Lung (tissue), 12 donors: ENCODE results near the gene ISCA1. TPM values are rescaled to one million over a fixed set of nuclear protein-coding genes. Genes with fewer than 3 reads are reported as not detected.

Experiments used
- ATAC-seq: fragments of 200-7000 bp; cut with Tn5 transposase; one replicate; pipeline ENCODE4 v1.9.1; 2020; ENCODE audit warnings: moderate number of reproducible peaks; ENCODE audit not compliant: insufficient read depth, low FRiP score
- DNase-seq, 3 donors: peaks; one replicate each; pipeline ENCODE4 v3.0.0-alpha.2; 2013 to 2017
- H3K27ac ChIP-seq, 2 donors: one replicate each; pipeline ENCODE4 v1.5.1; 2013; ENCODE audit warnings: mild to moderate bottlenecking in 2 of 2, moderate library complexity in 2 of 2, control low read depth in 1 of 2, inconsistent platforms in 1 of 2, low read depth in 1 of 2, low read length in 1 of 2
- H3K27me3 ChIP-seq, 3 donors: one replicate each; pipeline ENCODE4 v1.5.1; 2013; ENCODE audit warnings: low read length in 2 of 3; ENCODE audit not compliant: control insufficient read depth in 3 of 3, insufficient read depth in 3 of 3
- H3K36me3 ChIP-seq, 4 donors: one replicate each; pipeline ENCODE4 v1.5.1; 2013; ENCODE audit warnings: low read length in 4 of 4, mild to moderate bottlenecking in 1 of 4, moderate library complexity in 1 of 4; ENCODE audit not compliant: control insufficient read depth in 4 of 4, insufficient read depth in 4 of 4
- H3K4me1 ChIP-seq, 5 donors: one replicate each; pipeline ENCODE4 v1.5.1; 2013; ENCODE audit warnings: low read length in 5 of 5, mild to moderate bottlenecking in 2 of 5, moderate library complexity in 1 of 5; ENCODE audit not compliant: control insufficient read depth in 5 of 5, insufficient read depth in 5 of 5
- H3K4me3 ChIP-seq: one replicate; pipeline ENCODE4 v1.5.1; 2013; ENCODE audit warnings: mild to moderate bottlenecking, control low read depth, moderate library complexity
- H3K9ac ChIP-seq, 2 donors: one replicate each; pipeline ENCODE4 v1.5.1; 2013; ENCODE audit warnings: low read length in 2 of 2, control low read depth in 1 of 2; ENCODE audit not compliant: insufficient read depth in 1 of 2
- H3K9me3 ChIP-seq, 4 donors: one replicate each; pipeline ENCODE4 v1.5.1; 2013; ENCODE audit warnings: low read length in 3 of 4, mild to moderate bottlenecking in 1 of 4, moderate library complexity in 1 of 4; ENCODE audit not compliant: control insufficient read depth in 4 of 4, insufficient read depth in 3 of 4
- WGBS, 2 donors: extraction: QIAGEN DNeasy Blood & Tissue Kit; methylation state at CpG; one replicate each; pipeline ENCODE4 v1.1.7; 2013; 5-methylcytosine and 5-hydroxymethylcytosine counted together
- polyA plus RNA-seq, 2 donors: library from polyadenylated mRNA; stranded (reverse); fragments of 200-250 nt; gene quantifications; one replicate each; pipeline ENCODE4 v1.2.1, GENCODE V29; 2013
- total RNA-seq, 2 donors: library from RNA; depleted of rRNA in 1 of 2; stranded (reverse); fragments of >200 nt in 1 of 2; gene quantifications; one replicate each; pipeline ENCODE4 v1.2.1, GENCODE V29; 2014 to 2021
- TF ChIP-seq, protein P1 (sequence below): IDR thresholded peaks from 2 replicates; pipeline ENCODE4 v1.5.1; 2012; ENCODE audit warnings: mild to moderate bottlenecking; ENCODE audit errors: control extremely low read depth, extremely low read depth
- donor health status: control.
- donor health status: control.
- donor health status: Bipolar disorder and iron deficiency.
- donor health status: healthy.
- donor health status: DM: yes; HTN: yes; CAD: no.

The ISCA1 gene
- total and polyA plus RNA-seq, 4 donors: 18.5 to 45.5 (median 20.7) TPM

DNA sequence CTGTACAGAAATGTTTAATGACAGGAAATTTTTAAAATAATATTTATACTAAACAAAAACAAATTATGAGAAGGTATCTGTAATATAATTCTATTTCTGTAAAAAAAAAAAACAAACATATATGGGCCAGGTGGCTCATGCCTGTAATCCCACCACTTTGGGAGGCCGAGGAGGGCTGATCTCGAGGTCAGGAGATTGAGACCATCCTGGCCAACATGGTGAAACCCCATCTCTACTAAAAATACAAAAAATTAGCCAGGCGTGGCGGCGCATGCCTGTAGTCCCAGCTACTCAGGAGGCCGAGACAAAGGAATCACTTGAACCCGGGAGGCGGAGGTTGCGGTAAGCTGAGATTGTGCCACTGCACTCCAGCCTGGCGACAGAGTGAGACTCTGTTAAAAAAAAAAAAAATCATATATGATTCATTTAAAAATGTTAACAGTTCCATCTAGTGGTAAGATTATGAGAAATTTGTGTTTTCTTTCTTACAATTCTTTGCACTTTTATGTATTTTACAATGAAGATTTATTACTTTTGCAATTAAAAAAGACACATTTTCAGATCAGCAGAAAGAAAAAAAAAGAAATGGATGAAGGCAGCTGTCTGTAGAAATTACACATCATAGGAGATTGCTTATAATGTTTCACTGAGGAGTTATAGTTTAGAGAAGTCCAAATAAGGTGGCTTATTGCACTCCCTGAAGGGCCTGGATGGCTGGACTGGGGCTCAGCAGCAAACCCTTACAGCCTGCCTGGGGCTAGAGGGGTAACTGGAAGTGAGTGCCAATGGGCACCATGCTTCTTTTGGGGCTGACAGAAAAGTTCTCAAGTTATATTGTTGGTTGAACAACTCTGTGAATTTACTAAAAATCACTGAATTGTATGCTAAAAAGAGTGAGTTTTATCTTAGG, 43.2 kb downstream of the ISCA1 start:
- DNase-seq (peak in 2 of 3 donors; percentile 19 to 36), ATAC-seq (no peak)
- TF ChIP-seq, protein P1, sequence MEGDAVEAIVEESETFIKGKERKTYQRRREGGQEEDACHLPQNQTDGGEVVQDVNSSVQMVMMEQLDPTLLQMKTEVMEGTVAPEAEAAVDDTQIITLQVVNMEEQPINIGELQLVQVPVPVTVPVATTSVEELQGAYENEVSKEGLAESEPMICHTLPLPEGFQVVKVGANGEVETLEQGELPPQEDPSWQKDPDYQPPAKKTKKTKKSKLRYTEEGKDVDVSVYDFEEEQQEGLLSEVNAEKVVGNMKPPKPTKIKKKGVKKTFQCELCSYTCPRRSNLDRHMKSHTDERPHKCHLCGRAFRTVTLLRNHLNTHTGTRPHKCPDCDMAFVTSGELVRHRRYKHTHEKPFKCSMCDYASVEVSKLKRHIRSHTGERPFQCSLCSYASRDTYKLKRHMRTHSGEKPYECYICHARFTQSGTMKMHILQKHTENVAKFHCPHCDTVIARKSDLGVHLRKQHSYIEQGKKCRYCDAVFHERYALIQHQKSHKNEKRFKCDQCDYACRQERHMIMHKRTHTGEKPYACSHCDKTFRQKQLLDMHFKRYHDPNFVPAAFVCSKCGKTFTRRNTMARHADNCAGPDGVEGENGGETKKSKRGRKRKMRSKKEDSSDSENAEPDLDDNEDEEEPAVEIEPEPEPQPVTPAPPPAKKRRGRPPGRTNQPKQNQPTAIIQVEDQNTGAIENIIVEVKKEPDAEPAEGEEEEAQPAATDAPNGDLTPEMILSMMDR: no peak
- H3K4me1 ChIP-seq: peaks cover 0 to 7% (median 0%) of the 10 kb centered on the region in 5 donors
- WGBS, 2 donors: 66 to 80% methylated on average over 10 of the region's 10 CpGs
- no peak overlapping the region for H3K4me3 ChIP-seq
- no peaks in the 10 kb centered on the region for H3K9me3 ChIP-seq
- no peak overlapping the region for H3K27ac ChIP-seq
- no peaks in the 10 kb centered on the region for H3K36me3 ChIP-seq
- no peaks in the 10 kb centered on the region for H3K27me3 ChIP-seq
- no peak overlapping the region for H3K9ac ChIP-seq

DNA sequence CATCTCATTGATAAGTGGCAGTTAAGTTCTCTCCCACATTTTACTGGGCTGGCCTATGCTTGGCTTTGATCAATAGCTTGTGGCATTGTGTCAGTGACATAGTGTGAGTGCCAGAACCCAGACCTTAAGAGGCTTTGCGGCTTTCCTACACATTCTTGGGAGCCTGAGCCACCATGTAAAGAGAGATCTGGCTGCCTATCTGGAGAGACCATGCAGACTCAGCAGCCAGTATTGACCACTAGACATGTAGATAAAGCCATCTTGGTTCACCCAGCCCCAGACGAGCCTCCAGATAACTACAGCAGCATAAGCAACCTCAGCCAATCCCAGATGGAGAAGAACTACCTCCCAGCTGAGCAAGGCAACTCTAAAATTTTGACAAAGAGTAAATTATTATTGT, 51.5 kb downstream of the ISCA1 start:
- ATAC-seq: no peak
- Histone ChIP-seq H3K4me1 (no peaks in the 10 kb centered on the region), H3K9ac (no peak overlapping the region), H3K9me3 (no peaks in the 10 kb centered on the region), H3K27me3 (no peaks in the 10 kb centered on the region), H3K4me3 (no peak overlapping the region), H3K36me3 (peaks cover 0 to 3% (median 0%) of the 10 kb centered on the region in 4 donors), H3K27ac (no peak overlapping the region)
- no peak for DNase-seq
- TF ChIP-seq, protein P1: no peak
- WGBS, 2 donors: 82 to 85% methylated on average over 2 of the region's 2 CpGs

DNA sequence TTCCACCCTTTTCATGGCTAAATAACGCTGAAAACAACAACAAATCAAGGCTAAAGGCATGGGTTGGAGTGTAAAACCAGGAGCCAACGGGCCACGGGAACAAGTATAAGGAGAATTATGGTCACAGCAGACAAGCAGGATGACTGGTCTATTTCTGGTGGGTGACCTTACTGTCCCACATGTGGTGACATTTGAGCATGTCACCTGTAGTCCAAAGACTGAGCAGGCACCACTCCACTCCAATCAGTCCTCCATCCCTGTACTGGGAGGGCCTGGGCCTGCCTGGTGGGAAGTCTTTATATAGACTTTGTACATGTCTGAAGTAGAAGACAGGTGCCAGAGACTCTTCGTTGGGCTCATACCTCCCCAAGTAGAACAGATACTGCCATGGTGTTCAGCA, 59.7 kb downstream of the ISCA1 start:
- H3K9me3 ChIP-seq: no peaks in the 10 kb centered on the region
- H3K27me3 ChIP-seq: no peaks in the 10 kb centered on the region
- 86 to 88% methylated on average over 4 of the region's 4 CpGs for WGBS, 2 donors
- H3K36me3 ChIP-seq: peaks cover 0 to 3% (median 0%) of the 10 kb centered on the region in 4 donors
- no peak overlapping the region for H3K4me3 ChIP-seq
- TF ChIP-seq, protein P1: no peak
- no peak overlapping the region for H3K9ac ChIP-seq
- no peak for DNase-seq
- H3K27ac ChIP-seq: no peak overlapping the region
- ATAC-seq: no peak
- no peaks in the 10 kb centered on the region for H3K4me1 ChIP-seq
